Ovary (tissue), 3 donors: ENCODE results near the gene CCDC85B.

Experiments
- EP300 ChIP-seq: sonication (generic); formaldehyde crosslinking; IDR thresholded peaks from one replicate; pipeline ENCODE4 v1.6.1; 2017; ENCODE audit warnings: antibody characterized with exemption
- TF ChIP-seq, protein P1 (sequence below), 3 donors: fragments of 450-650 bp in 2 of 3; fragments of 200-600 bp in 1 of 3; IDR thresholded peaks; one replicate each; pipeline versions ENCODE4 v1.5.1 to v1.8.0; 2016 to 2022; ENCODE audit warnings: antibody characterized with exemption in 3 of 3, mild to moderate bottlenecking in 1 of 3
- donor health status: DM: no; HTN: no; CAD: no.

DNA sequence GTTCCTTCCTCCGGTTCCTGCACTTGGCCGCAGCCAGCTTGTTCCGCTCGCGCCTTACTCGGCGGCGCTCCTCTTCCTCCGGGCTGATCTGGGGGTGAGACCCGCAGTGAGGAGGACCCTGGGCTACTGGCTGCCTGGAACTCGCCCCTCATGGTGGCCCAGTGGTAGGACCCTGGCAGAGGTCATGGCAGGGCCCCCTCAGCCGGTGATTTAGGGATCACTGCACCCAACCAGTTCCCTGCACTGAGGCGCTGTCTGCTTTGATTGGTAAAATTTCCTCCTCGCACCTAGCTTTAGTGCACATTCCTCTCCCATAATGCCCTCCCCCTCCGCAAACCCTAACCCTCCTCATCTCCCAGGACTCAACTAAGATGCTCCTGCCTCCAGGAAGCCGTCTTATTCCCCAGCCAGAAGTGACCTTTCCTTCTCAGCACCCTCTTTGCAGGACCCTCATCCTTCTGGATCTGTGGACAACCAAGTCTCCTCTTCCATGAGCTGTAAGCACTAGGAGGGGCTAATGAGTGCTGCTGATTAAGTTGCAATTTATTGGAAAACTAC, 3.6 kb downstream of the CCDC85B start:
- TF ChIP-seq, protein P1, sequence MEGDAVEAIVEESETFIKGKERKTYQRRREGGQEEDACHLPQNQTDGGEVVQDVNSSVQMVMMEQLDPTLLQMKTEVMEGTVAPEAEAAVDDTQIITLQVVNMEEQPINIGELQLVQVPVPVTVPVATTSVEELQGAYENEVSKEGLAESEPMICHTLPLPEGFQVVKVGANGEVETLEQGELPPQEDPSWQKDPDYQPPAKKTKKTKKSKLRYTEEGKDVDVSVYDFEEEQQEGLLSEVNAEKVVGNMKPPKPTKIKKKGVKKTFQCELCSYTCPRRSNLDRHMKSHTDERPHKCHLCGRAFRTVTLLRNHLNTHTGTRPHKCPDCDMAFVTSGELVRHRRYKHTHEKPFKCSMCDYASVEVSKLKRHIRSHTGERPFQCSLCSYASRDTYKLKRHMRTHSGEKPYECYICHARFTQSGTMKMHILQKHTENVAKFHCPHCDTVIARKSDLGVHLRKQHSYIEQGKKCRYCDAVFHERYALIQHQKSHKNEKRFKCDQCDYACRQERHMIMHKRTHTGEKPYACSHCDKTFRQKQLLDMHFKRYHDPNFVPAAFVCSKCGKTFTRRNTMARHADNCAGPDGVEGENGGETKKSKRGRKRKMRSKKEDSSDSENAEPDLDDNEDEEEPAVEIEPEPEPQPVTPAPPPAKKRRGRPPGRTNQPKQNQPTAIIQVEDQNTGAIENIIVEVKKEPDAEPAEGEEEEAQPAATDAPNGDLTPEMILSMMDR (IDR thresholded peaks at IDR 0.05) = no peak
- TF ChIP-seq EP300 = no peak
